Measurements from ENCODE around the gene KREMEN2. TPM values are rescaled to one million over a fixed set of nuclear protein-coding genes. Genes with fewer than 3 reads are reported as not detected.

Gene KREMEN2
- total RNA-seq, 1 experiment from 2014 or later = 0.49 TPM

DNA sequence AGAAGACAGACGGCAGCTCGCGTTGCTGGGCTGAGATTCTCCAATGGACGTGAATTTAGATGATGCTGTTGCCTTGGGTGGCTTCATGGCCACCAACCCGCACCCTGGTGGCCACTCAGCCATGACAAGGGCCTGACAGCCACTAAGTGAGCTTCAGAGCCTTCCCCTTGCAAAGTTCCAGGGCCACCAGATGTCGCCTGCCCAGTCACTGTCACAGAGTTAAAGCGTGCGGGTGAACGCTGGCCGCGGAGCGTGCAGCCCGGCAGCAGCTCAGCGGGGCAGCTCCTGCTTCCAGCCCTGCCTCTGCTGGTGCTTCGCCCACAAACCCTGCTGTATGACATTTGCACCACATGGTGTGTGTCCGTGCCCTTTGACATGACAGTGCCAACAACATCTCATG, 13.3 kb upstream of the KREMEN2 start:
- BruUV-seq (replicated peaks) = no TSS peak
- intact Hi-C loops (cut with micrococcal nuclease; ENCODE audit: unreplicated experiment) = no loop called here
- no peak for DNase-seq (ENCODE audit: low spot score)
- no peak overlapping the region for H3K4me3 ChIP-seq (ENCODE audit: low read depth, low read length, poor library complexity, severe bottlenecking)
- ChIA-PET POLR2A (ENCODE audit: low non-redundant PET) (no interaction called here), CTCF (no interaction called here)
- H3K4me1 ChIP-seq (ENCODE audit: insufficient read depth, low read length, poor library complexity, severe bottlenecking) = no peaks in the 10 kb centered on the region
- H3K27me3 ChIP-seq (replicated peaks; ENCODE audit: insufficient read depth, low read depth, low read length, poor library complexity) = no peaks in the 10 kb centered on the region
- H3K9me3 ChIP-seq (ENCODE audit: low read depth, low read length, poor library complexity, severe bottlenecking) = no peaks in the 10 kb centered on the region
- TF ChIP-seq, protein P1, sequence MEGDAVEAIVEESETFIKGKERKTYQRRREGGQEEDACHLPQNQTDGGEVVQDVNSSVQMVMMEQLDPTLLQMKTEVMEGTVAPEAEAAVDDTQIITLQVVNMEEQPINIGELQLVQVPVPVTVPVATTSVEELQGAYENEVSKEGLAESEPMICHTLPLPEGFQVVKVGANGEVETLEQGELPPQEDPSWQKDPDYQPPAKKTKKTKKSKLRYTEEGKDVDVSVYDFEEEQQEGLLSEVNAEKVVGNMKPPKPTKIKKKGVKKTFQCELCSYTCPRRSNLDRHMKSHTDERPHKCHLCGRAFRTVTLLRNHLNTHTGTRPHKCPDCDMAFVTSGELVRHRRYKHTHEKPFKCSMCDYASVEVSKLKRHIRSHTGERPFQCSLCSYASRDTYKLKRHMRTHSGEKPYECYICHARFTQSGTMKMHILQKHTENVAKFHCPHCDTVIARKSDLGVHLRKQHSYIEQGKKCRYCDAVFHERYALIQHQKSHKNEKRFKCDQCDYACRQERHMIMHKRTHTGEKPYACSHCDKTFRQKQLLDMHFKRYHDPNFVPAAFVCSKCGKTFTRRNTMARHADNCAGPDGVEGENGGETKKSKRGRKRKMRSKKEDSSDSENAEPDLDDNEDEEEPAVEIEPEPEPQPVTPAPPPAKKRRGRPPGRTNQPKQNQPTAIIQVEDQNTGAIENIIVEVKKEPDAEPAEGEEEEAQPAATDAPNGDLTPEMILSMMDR (conservative IDR thresholded peaks at IDR 0.05; ENCODE audit: low read depth, low read length) = no peak
- no peak for TF ChIP-seq EZH2 (IDR thresholded peaks at IDR 0.05; ENCODE audit: borderline replicate concordance, low read depth, low read length, poor library complexity, severe bottlenecking)
- no peaks in the 10 kb centered on the region for H3K36me3 ChIP-seq (ENCODE audit: insufficient read depth, low read length, poor library complexity, severe bottlenecking)
- no peak overlapping the region for H3K27ac ChIP-seq (ENCODE audit: low read depth, low read length, poor library complexity, severe bottlenecking)

DNA sequence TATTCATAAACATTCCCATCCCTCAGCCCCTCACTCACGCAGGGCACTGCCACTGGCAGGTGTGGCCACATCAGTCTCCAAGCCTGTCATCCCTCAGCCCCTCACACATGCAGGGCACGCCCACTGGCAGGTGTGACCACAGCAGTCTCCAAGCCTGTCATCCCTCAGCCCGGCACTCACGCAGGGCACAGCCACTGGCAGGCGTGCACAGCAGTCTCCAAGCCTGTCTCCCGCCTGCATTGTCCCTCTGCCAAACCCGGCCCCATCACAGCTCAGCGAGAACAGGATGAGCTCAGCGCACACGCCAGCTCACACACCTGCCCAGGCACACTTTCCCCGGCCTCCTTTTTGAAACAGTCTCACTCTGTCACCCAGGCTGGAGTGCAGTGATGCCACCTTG, 11.4 kb upstream of the KREMEN2 start:
- H3K36me3 ChIP-seq (ENCODE audit: insufficient read depth, low read length, poor library complexity, severe bottlenecking) = no peaks in the 10 kb centered on the region
- H3K27me3 ChIP-seq (replicated peaks; ENCODE audit: insufficient read depth, low read depth, low read length, poor library complexity) = no peaks in the 10 kb centered on the region
- ChIA-PET CTCF (interaction anchor here (0.6 kb wide), 2 partner anchors 13 to 27 kb away, joined by 3 to 4 read pairs; no protein-coding TSS in a partner anchor), POLR2A (ENCODE audit: low non-redundant PET) (no interaction called here)
- no peak for DNase-seq (ENCODE audit: low spot score)
- H3K4me1 ChIP-seq (ENCODE audit: insufficient read depth, low read length, poor library complexity, severe bottlenecking) = no peaks in the 10 kb centered on the region
- intact Hi-C loops (cut with micrococcal nuclease; ENCODE audit: unreplicated experiment) = no loop called here
- no peak for TF ChIP-seq EZH2 (IDR thresholded peaks at IDR 0.05; ENCODE audit: borderline replicate concordance, low read depth, low read length, poor library complexity, severe bottlenecking)
- TF ChIP-seq, protein P1 (conservative IDR thresholded peaks at IDR 0.05; ENCODE audit: low read depth, low read length) = no peak
- BruUV-seq (replicated peaks) = no TSS peak
- H3K9me3 ChIP-seq (ENCODE audit: low read depth, low read length, poor library complexity, severe bottlenecking) = no peaks in the 10 kb centered on the region
- H3K27ac ChIP-seq (ENCODE audit: low read depth, low read length, poor library complexity, severe bottlenecking) = no peak overlapping the region
- H3K4me3 ChIP-seq (ENCODE audit: low read depth, low read length, poor library complexity, severe bottlenecking) = no peak overlapping the region

DNA sequence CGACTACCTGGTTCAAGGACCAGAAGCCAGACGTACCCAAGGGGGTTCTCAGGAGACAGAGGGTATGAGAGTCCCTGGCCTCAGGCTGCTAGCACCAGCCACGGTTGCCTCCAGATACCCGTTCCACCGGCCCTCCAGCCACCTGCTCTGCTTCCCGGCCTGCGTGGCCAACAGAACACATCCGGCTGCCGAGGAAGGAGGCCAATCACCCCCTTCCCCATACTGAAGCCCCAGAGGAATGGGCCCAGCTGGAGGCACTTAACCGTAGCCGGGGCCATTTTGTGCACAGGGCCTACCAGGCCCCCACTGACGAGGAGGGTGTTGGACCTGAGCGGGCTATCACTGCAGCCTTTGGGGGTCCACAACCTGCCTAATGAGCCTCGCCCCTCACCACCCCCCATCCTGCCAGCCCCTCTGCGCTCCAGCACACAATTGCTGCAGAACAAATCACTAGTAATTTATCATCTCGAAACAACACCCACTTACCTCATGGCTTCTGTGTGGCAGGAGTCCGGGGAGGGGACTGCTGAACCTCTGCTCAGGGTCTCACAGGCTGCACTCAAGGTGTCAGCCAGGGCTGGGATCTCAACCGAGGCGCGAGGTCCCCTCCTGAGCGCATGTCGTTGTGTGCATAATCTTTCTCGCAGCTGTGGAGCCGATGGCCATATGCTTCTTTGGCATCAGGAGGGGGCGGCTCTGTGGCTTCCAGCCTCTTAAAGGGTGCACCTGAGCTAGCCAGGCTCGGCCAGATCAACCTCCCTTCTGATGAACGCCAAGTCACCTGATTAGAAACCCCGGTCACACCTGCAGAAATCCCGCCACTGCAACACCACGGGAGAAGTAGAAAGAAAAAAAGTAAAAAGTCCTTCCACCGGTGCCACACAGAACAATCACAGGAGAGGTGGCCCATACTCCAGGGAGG, 10.1 kb upstream of the KREMEN2 start:
- H3K27ac ChIP-seq (ENCODE audit: low read depth, low read length, poor library complexity, severe bottlenecking) = no peak overlapping the region
- ChIA-PET CTCF (no interaction called here), POLR2A (ENCODE audit: low non-redundant PET) (no interaction called here)
- no TSS peak for BruUV-seq (replicated peaks)
- H3K36me3 ChIP-seq (ENCODE audit: insufficient read depth, low read length, poor library complexity, severe bottlenecking) = no peaks in the 10 kb centered on the region
- TF ChIP-seq, protein P1 (conservative IDR thresholded peaks at IDR 0.05; ENCODE audit: low read depth, low read length) = no peak
- TF ChIP-seq EZH2 (IDR thresholded peaks at IDR 0.05; ENCODE audit: borderline replicate concordance, low read depth, low read length, poor library complexity, severe bottlenecking) = no peak
- H3K4me1 ChIP-seq (ENCODE audit: insufficient read depth, low read length, poor library complexity, severe bottlenecking) = no peaks in the 10 kb centered on the region
- H3K4me3 ChIP-seq (ENCODE audit: low read depth, low read length, poor library complexity, severe bottlenecking) = no peak overlapping the region
- H3K9me3 ChIP-seq (ENCODE audit: low read depth, low read length, poor library complexity, severe bottlenecking) = no peaks in the 10 kb centered on the region
- intact Hi-C loops (cut with micrococcal nuclease; ENCODE audit: unreplicated experiment) = no loop called here
- no peaks in the 10 kb centered on the region for H3K27me3 ChIP-seq (replicated peaks; ENCODE audit: insufficient read depth, low read depth, low read length, poor library complexity)
- DNase-seq (ENCODE audit: low spot score) = no peak

Data from A673 (cell line).